ENCODE results near the gene C1R. TPM values are rescaled to one million over a fixed set of nuclear protein-coding genes. Genes with fewer than 3 reads are reported as not detected.

C1R gene
- total RNA-seq, 6 experiments from 2014 or later = 9.3 to 43.4 (median 36.0) TPM

GRCh38 chr12:7112041-7112440, 19.8 kb upstream of the C1R start:
- Mint-ChIP-seq H3K4me1 (ENCODE audit: low read depth) (peaks cover 31% of the 10 kb centered on the region), H3K36me3 (ENCODE audit: low read depth) (peaks cover 10% of the 10 kb centered on the region; the same call in 1 of the 2 replicates), H3K27me3 (ENCODE audit: insufficient read depth) (no peaks in the 10 kb centered on the region; the same call in 1 of the 2 replicates), H3K4me3 (no peak overlapping the region), H3K27ac (no peak overlapping the region), H3K9me3 (no peaks in the 10 kb centered on the region)
- no peak for TF ChIP-seq CTCF (IDR thresholded peaks at IDR 0.05)
- DNase-seq = no peak

- H3K36me3 Mint-ChIP-seq (ENCODE audit: low read depth) = peaks cover 22% of the 10 kb centered on the region
Observed at GRCh38 chr12:7110661-7111060, 18.4 kb upstream of the C1R start.

GRCh38 chr12:7109572-7109920, 17.3 kb upstream of the C1R start:
- H3K27ac Mint-ChIP-seq = peak overlapping the region; percentile 96
- H3K4me3 Mint-ChIP-seq = peak overlapping the region; percentile 90
- peaks cover 15% of the 10 kb centered on the region for H3K9me3 Mint-ChIP-seq
- H3K4me1 Mint-ChIP-seq (ENCODE audit: low read depth) = peaks cover 33% of the 10 kb centered on the region
- no peaks in the 10 kb centered on the region; the same call in 1 of the 2 replicates for H3K27me3 Mint-ChIP-seq (ENCODE audit: insufficient read depth)
- peaks cover 19% of the 10 kb centered on the region for H3K36me3 Mint-ChIP-seq (ENCODE audit: low read depth)
- no peak for DNase-seq
- TF ChIP-seq CTCF (IDR thresholded peaks at IDR 0.05) = 0 out of 2 replicates have a peak, but pooled peaks have one; percentile 5

More at GRCh38 chr12:7110661-7111060, 18.4 kb upstream of the C1R start:
- TF ChIP-seq CTCF (IDR thresholded peaks at IDR 0.05) = no peak
- DNase-seq = no peak
- Mint-ChIP-seq H3K4me3 (no peak overlapping the region), H3K4me1 (ENCODE audit: low read depth) (peaks cover 33% of the 10 kb centered on the region), H3K9me3 (peaks cover 11% of the 10 kb centered on the region), H3K27me3 (ENCODE audit: insufficient read depth) (no peaks in the 10 kb centered on the region; the same call in 1 of the 2 replicates), H3K27ac (no peak overlapping the region)

GRCh38 chr12:7108796-7109571, 16.7 kb upstream of the C1R start, which contains the start of gene C1RL:
C1RL (minus strand) TSS chr12:7109214; CDS start chr12:7109180, 34 bp downstream.
- DNase-seq = peak; percentile 69
- peaks cover 33% of the 10 kb centered on the region for H3K4me1 Mint-ChIP-seq (ENCODE audit: low read depth)
- no peaks in the 10 kb centered on the region; the same call in 1 of the 2 replicates for H3K27me3 Mint-ChIP-seq (ENCODE audit: insufficient read depth)
- peaks cover 15% of the 10 kb centered on the region for H3K9me3 Mint-ChIP-seq
- H3K27ac Mint-ChIP-seq = peak within 1 kb of the TSS; percentile 96
- peaks cover 16% of the 10 kb centered on the region for H3K36me3 Mint-ChIP-seq (ENCODE audit: low read depth)
- H3K4me3 Mint-ChIP-seq = peak within 1 kb of the TSS; percentile 90
- peak; percentile 98 for TF ChIP-seq CTCF (IDR thresholded peaks at IDR 0.05)

- H3K36me3 Mint-ChIP-seq (ENCODE audit: low read depth) = peaks cover 20% of the 10 kb centered on the region
- H3K27ac Mint-ChIP-seq = peak overlapping the region; percentile 96
- peak; percentile 62 for DNase-seq
- H3K9me3 Mint-ChIP-seq = peaks cover 15% of the 10 kb centered on the region
- peaks cover 33% of the 10 kb centered on the region for H3K4me1 Mint-ChIP-seq (ENCODE audit: low read depth)
- H3K27me3 Mint-ChIP-seq (ENCODE audit: insufficient read depth) = no peaks in the 10 kb centered on the region; the same call in 1 of the 2 replicates
- 0 out of 2 replicates have a peak, but pooled peaks have one; percentile 6 for TF ChIP-seq CTCF (IDR thresholded peaks at IDR 0.05)
- H3K4me3 Mint-ChIP-seq = peak overlapping the region; percentile 90
Observed at GRCh38 chr12:7108003-7108795, 16.0 kb upstream of the C1R start.
